Ishikawa (cell line): Measurements from ENCODE around the gene JPH4.

Experiments
- CEBPB ChIP-seq: IDR thresholded peaks from 2 replicates; pipeline ENCODE4 v1.6.1; 2012
- CREB1 ChIP-seq: IDR thresholded peaks from 2 replicates; pipeline ENCODE4 v1.6.1; 2012; ENCODE audit warnings: low read depth
- EGR1 ChIP-seq: IDR thresholded peaks from 2 replicates; pipeline ENCODE4 v1.6.1; 2012
- EP300 ChIP-seq: IDR thresholded peaks from 2 replicates; pipeline ENCODE4 v1.6.1; 2012; ENCODE audit warnings: borderline replicate concordance
- FOXM1 ChIP-seq: IDR thresholded peaks from 2 replicates; pipeline ENCODE4 v1.6.1; 2012; ENCODE audit warnings: low read depth, borderline replicate concordance
- MAX ChIP-seq: IDR thresholded peaks from 2 replicates; pipeline ENCODE4 v1.6.1; 2012
- NFIC ChIP-seq: IDR thresholded peaks from 2 replicates; pipeline ENCODE4 v1.6.1; 2012
- RAD21 ChIP-seq: IDR thresholded peaks from 2 replicates; pipeline ENCODE4 v1.6.1; 2012; ENCODE audit warnings: low read depth
- REST ChIP-seq: IDR thresholded peaks from 2 replicates; pipeline ENCODE4 v1.6.1; 2012; ENCODE audit warnings: low read depth, mild to moderate bottlenecking
- TAF1 ChIP-seq: IDR thresholded peaks from 2 replicates; pipeline ENCODE4 v1.6.1; 2012; ENCODE audit warnings: low read depth, mild to moderate bottlenecking
- TCF12 ChIP-seq: IDR thresholded peaks from 2 replicates; pipeline ENCODE4 v1.6.1; 2012; ENCODE audit warnings: low read depth
- TEAD4 ChIP-seq: IDR thresholded peaks from 2 replicates; pipeline ENCODE4 v1.6.1; 2012
- USF1 ChIP-seq: IDR thresholded peaks from 2 replicates; pipeline ENCODE4 v1.6.1; 2012
- YY1 ChIP-seq: IDR thresholded peaks from 2 replicates; pipeline ENCODE4 v1.6.1; 2012; ENCODE audit warnings: low read depth
- ZBTB7A ChIP-seq: IDR thresholded peaks from 2 replicates; pipeline ENCODE4 v1.6.1; 2012; ENCODE audit warnings: low read depth

Gene JPH4

GRCh38 chr14:23580948-23581281 is 2.3 kb upstream of the JPH4 start:
- TF ChIP-seq CREB1: no peak
- no peak for TF ChIP-seq RAD21
- no peak for TF ChIP-seq YY1
- TF ChIP-seq FOXM1: no peak
- no peak for TF ChIP-seq ZBTB7A
- TF ChIP-seq NFIC: no peak
- TF ChIP-seq MAX: no peak
- TF ChIP-seq EP300: no peak
- no peak for TF ChIP-seq TEAD4
- no peak for TF ChIP-seq TAF1

GRCh38 chr14:23580152-23580926 is 1.7 kb upstream of the JPH4 start:
- TF ChIP-seq CEBPB: no peak
- no peak for TF ChIP-seq EP300
- TF ChIP-seq NFIC: no peak
- TF ChIP-seq USF1: no peak
- no peak for TF ChIP-seq TEAD4
- TF ChIP-seq REST: no peak
- no peak for TF ChIP-seq RAD21
- no peak for TF ChIP-seq YY1
- no peak for TF ChIP-seq TCF12
- TF ChIP-seq MAX: no peak
- no peak for TF ChIP-seq CREB1
- no peak for TF ChIP-seq FOXM1
- no peak for TF ChIP-seq TAF1
- TF ChIP-seq EGR1: no peak
- no peak for TF ChIP-seq ZBTB7A

GRCh38 chr14:23579739-23580138 is 1.1 kb upstream of the JPH4 start:
- TF ChIP-seq ZBTB7A (no peak), MAX (no peak), USF1 (no peak), CEBPB (no peak), FOXM1 (no peak)

- no peak for TF ChIP-seq CEBPB
- TF ChIP-seq EGR1: no peak
- TF ChIP-seq RAD21: no peak
- TF ChIP-seq EP300: no peak
- no peak for TF ChIP-seq TAF1
- no peak for TF ChIP-seq YY1
- TF ChIP-seq REST: no peak
- TF ChIP-seq ZBTB7A: no peak
- no peak for TF ChIP-seq CREB1
- no peak for TF ChIP-seq TCF12
- TF ChIP-seq FOXM1: no peak
Measured at GRCh38 chr14:23579311-23579630, 681 bp upstream of the JPH4 start.

- TF ChIP-seq FOXM1 (no peak), MAX (no peak), EGR1 (no peak), TCF12 (no peak), NFIC (no peak), RAD21 (no peak), CREB1 (no peak), EP300 (no peak), REST (no peak), CEBPB (no peak), TEAD4 (no peak), USF1 (no peak), TAF1 (no peak), YY1 (no peak), ZBTB7A (no peak)
Measured at GRCh38 chr14:23577710-23578392, 739 bp downstream of the JPH4 start.
